OCI-LY1 (cell line): ENCODE measurements around the gene ARF5.

Experiments used
- H2AFZ ChIP-seq: fragments of 200-600 bp; sonication (generic), shearing (Covaris generic); 2 replicates; pipeline ENCODE4 v1.6.0; 2014; ENCODE audit warnings: antibody characterized with exemption, mild to moderate bottlenecking, low read length
- H3F3A ChIP-seq: fragments of 200-600 bp; sonication (generic), shearing (Covaris generic); 2 replicates; pipeline ENCODE4 v1.6.0; 2014; ENCODE audit warnings: mild to moderate bottlenecking, antibody characterized with exemption, low read length, moderate library complexity; ENCODE audit not compliant: insufficient read depth
- H3K27ac ChIP-seq: fragments of 200-600 bp; sonication (generic); 2 replicates; pipeline ENCODE4 v1.5.1; 2014; ENCODE audit warnings: low read length, mixed run types, mild to moderate bottlenecking, low read depth; ENCODE audit not compliant: poor library complexity, severe bottlenecking
- H3K27me3 ChIP-seq: fragments of 200-600 bp; sonication (generic); 2 replicates; pipeline ENCODE4 v1.6.0; 2014; ENCODE audit warnings: antibody characterized with exemption, mild to moderate bottlenecking, low read length, moderate library complexity; ENCODE audit not compliant: insufficient read depth
- H3K36me3 ChIP-seq: fragments of 200-600 bp; sonication (generic); 2 replicates; pipeline ENCODE4 v1.6.1; 2014; ENCODE audit warnings: mild to moderate bottlenecking, antibody characterized with exemption, low read length, moderate library complexity, mixed read lengths; ENCODE audit not compliant: insufficient read depth
- H3K4me1 ChIP-seq: fragments of 200-600 bp; sonication (generic); 2 replicates; pipeline ENCODE4 v1.5.1; 2014; ENCODE audit warnings: mild to moderate bottlenecking, low read length, moderate library complexity; ENCODE audit not compliant: insufficient read depth, severe bottlenecking
- H3K4me2 ChIP-seq: fragments of 200-600 bp; sonication (generic), shearing (Covaris generic); 2 replicates; pipeline ENCODE4 v1.6.1; 2014; ENCODE audit warnings: low read length
- H3K4me3 ChIP-seq: fragments of 200-600 bp; sonication (generic); 2 replicates; pipeline ENCODE4 v1.5.1; 2014; ENCODE audit warnings: low read length, low read depth, mild to moderate bottlenecking, mixed read lengths; ENCODE audit not compliant: poor library complexity, severe bottlenecking
- H3K79me2 ChIP-seq: fragments of 200-600 bp; shearing (Covaris generic); 2 replicates; pipeline ENCODE4 v1.6.1; 2016; ENCODE audit warnings: mixed run types, low read length, mixed read lengths; ENCODE audit not compliant: insufficient read depth
- H3K9ac ChIP-seq: fragments of 200-600 bp; sonication (generic), shearing (Covaris generic); 2 replicates; pipeline ENCODE4 v1.6.1; 2014; ENCODE audit warnings: mild to moderate bottlenecking, low read length, mixed read lengths
- H3K9me2 ChIP-seq: fragments of 200-600 bp; sonication (generic), shearing (Covaris generic); 2 replicates; pipeline ENCODE4 v1.6.1; 2014; ENCODE audit warnings: low read depth, mild to moderate bottlenecking, low read length, mixed read lengths
- H3K9me3 ChIP-seq: fragments of 200-600 bp; shearing (Covaris generic); 2 replicates; pipeline ENCODE4 v1.6.1; 2014; ENCODE audit warnings: low read length, mixed read lengths
- H4K20me1 ChIP-seq: fragments of 200-600 bp; sonication (generic), shearing (Covaris generic); 2 replicates; pipeline ENCODE4 v1.6.0; 2016; ENCODE audit warnings: mild to moderate bottlenecking, low read length; ENCODE audit not compliant: insufficient read depth
- EZH2 ChIP-seq: fragments of 200-600 bp; sonication (generic), shearing (Covaris generic); IDR thresholded peaks from 2 replicates; pipeline ENCODE4 v1.8.0; 2017; ENCODE audit warnings: borderline replicate concordance, mixed run types, mild to moderate bottlenecking, antibody characterized with exemption, low read length, moderate library complexity, mixed read lengths
- TF ChIP-seq, protein P1 (sequence below): fragments of 200-600 bp; sonication (generic), shearing (Covaris generic); IDR thresholded peaks from 2 replicates; pipeline ENCODE4 v1.5.1; 2017; ENCODE audit warnings: mild to moderate bottlenecking, antibody characterized with exemption, low read length, moderate library complexity, mixed read lengths

ARF5 gene

DNA sequence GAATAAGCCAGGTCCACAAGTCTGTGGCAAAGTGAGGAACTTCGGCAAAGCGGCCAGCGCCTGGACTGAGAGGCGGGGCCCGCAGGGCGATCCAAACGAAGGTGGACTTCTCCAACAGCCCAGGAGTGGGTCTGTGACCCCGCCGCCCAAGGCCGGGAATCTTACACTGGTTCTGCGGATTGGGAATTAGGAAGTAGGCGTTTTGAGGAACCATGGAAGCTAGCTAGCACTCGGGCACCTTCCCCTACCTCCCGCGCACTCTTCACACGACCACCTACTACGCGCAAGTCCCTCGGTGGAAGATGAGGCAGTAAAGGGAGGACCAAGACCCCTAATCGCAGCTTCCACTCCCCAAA is 570 bp upstream of the ARF5 start:
- peak overlapping the region; percentile 81 for H3K4me3 ChIP-seq
- TF ChIP-seq, protein P1, sequence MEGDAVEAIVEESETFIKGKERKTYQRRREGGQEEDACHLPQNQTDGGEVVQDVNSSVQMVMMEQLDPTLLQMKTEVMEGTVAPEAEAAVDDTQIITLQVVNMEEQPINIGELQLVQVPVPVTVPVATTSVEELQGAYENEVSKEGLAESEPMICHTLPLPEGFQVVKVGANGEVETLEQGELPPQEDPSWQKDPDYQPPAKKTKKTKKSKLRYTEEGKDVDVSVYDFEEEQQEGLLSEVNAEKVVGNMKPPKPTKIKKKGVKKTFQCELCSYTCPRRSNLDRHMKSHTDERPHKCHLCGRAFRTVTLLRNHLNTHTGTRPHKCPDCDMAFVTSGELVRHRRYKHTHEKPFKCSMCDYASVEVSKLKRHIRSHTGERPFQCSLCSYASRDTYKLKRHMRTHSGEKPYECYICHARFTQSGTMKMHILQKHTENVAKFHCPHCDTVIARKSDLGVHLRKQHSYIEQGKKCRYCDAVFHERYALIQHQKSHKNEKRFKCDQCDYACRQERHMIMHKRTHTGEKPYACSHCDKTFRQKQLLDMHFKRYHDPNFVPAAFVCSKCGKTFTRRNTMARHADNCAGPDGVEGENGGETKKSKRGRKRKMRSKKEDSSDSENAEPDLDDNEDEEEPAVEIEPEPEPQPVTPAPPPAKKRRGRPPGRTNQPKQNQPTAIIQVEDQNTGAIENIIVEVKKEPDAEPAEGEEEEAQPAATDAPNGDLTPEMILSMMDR: no peak
- no peak for TF ChIP-seq EZH2
- H3K9me2 ChIP-seq: no peaks in the 10 kb centered on the region
- no peak overlapping the region for H3K27ac ChIP-seq
- H3K9ac ChIP-seq: peak overlapping the region; percentile 82
- no peaks in the 10 kb centered on the region for H4K20me1 ChIP-seq
- H3K4me2 ChIP-seq: peak overlapping the region; percentile 87
- peaks cover 42% of the 10 kb centered on the region for H3K4me1 ChIP-seq
- peak overlapping the region; percentile 25 for H2AFZ ChIP-seq
- H3K36me3 ChIP-seq: peaks cover 28% of the 10 kb centered on the region
- H3K27me3 ChIP-seq: no peaks in the 10 kb centered on the region
- H3F3A ChIP-seq: no peaks in the 10 kb centered on the region
- peaks cover 6% of the 10 kb centered on the region; the same call in 1 of the 2 replicates for H3K79me2 ChIP-seq
- H3K9me3 ChIP-seq: no peaks in the 10 kb centered on the region

DNA sequence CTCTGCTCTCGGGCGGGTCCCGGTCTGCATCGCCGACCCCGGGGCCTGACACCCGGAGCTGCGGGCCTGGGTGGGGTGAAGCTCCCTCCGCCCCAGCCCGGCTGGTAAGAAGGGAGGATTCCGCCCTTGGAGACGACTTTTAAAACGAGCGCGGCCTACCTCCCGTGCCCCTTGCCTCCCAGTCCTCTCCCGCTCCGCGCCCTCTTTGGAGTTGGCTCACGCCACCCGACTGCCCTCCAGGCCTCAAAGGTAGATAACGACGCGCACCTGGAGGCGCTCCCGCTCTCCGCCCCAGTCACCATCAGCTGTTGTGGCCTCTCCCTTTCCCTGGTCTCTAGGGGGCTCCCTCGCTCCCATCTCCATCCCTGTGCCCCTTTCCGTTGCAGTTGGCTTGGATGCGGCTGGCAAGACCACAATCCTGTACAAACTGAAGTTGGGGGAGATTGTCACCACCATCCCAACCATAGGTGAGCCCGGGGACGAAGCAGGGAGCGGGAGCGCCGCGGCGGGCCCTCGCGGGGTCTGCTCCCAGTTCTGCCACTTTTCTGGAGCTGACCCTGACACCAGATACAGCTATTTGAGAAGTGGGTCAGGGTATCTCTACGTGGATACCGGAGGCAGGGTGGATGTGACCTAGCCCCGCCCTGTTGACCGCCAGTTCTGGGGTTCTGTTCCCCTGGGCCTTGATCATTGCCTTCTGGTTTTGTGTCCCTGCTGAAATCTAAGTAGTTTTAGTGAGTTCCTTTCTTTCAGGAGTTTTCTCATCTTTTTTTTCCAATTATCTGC is 679 bp downstream of the ARF5 start:
- peaks cover 35% of the 10 kb centered on the region for H3K4me1 ChIP-seq
- H3K9me3 ChIP-seq: no peaks in the 10 kb centered on the region
- TF ChIP-seq EZH2: no peak
- TF ChIP-seq, protein P1: peak; percentile 88
- peaks cover 22% of the 10 kb centered on the region for H3K36me3 ChIP-seq
- no peaks in the 10 kb centered on the region for H3K27me3 ChIP-seq
- H3K4me3 ChIP-seq: peak overlapping the region; percentile 81
- H3K27ac ChIP-seq: no peak overlapping the region
- no peaks in the 10 kb centered on the region for H4K20me1 ChIP-seq
- H3K9me2 ChIP-seq: no peaks in the 10 kb centered on the region
- peak overlapping the region; percentile 87 for H3K4me2 ChIP-seq
- no peaks in the 10 kb centered on the region for H3F3A ChIP-seq
- no peak overlapping the region; the same call in 1 of the 2 replicates for H2AFZ ChIP-seq
- peak overlapping the region; percentile 82 for H3K9ac ChIP-seq
- H3K79me2 ChIP-seq: peaks cover 6% of the 10 kb centered on the region; the same call in 1 of the 2 replicates

DNA sequence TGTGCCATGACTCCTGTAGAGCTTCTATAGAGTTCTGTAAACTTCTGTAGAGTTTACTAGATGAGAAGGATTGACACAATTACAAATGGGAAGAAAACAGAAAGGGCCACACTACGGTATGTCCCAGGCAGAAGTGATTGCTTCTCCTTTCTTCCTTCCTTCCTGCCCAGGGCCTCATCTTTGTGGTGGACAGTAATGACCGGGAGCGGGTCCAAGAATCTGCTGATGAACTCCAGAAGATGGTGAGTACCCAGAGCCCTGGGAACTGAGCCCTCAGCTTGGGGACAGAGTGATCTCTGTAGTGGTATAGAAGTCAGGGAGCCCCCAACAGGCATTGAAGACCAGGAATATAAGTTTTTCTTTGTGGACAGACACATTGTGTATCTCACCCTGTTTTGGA is 1.7 kb downstream of the ARF5 start:
- Histone ChIP-seq H3K9me2 (no peaks in the 10 kb centered on the region), H3K9me3 (no peaks in the 10 kb centered on the region), H3K4me3 (peak overlapping the region; percentile 81), H2AFZ (no peak overlapping the region), H3K4me2 (peak overlapping the region; percentile 87), H3K36me3 (peaks cover 22% of the 10 kb centered on the region), H4K20me1 (no peaks in the 10 kb centered on the region), H3F3A (no peaks in the 10 kb centered on the region), H3K79me2 (peaks cover 2% of the 10 kb centered on the region; the same call in 1 of the 2 replicates), H3K9ac (no peak overlapping the region; the same call in 1 of the 2 replicates), H3K4me1 (peaks cover 24% of the 10 kb centered on the region), H3K27ac (no peak overlapping the region), H3K27me3 (no peaks in the 10 kb centered on the region)
- TF ChIP-seq, protein P1: no peak
- no peak for TF ChIP-seq EZH2
